HepG2 (cell line): ENCODE measurements around the gene PNLIPRP3. TPM values are rescaled to one million over a fixed set of nuclear protein-coding genes. Genes with fewer than 3 reads are reported as not detected.

ENCODE experiments used
- ATAC-seq: fragments of 200-7000 bp; cut with Tn5 transposase; 3 replicates; pipeline ENCODE4 v1.9.1; 2020; ENCODE audit warnings: mild to moderate bottlenecking, moderate library complexity
- BruUV-seq: library from RNA; stranded (reverse); fragments of 400-500 nt; replicated peaks from 2 replicates; lab custom pipeline; 2021; lab: Mats Ljungman, UMichigan
- CTCF ChIA-PET: fragments of 300-600 bp; formaldehyde crosslinking; extraction: SDS; loops from one replicate; lab custom pipeline; 2021; ENCODE audit warnings: low total read pairs, inconsistent platforms, low intra/inter-chr PET ratio; lab: Yijun Ruan, JAX
- POLR2A ChIA-PET: fragments of 350-600 bp; sonication (Branson Sonifier 250); formaldehyde crosslinking; loops from one replicate; lab custom pipeline; 2020; ENCODE audit warnings: antibody characterized with exemption, inconsistent platforms; lab: Yijun Ruan, JAX
- DNase-seq: peaks from one replicate; pipeline ENCODE4 v3.0.0-alpha.2; 2015; ENCODE audit warnings: low spot score
- FAIRE-seq: peaks from 3 replicates; lab custom pipeline; 2011; peaks lifted over from hg19 to GRCh38; lab: Jason Lieb, UNC
- H2AFZ ChIP-seq: one replicate; pipeline ENCODE4 v1.6.1; 2011; ENCODE audit warnings: low read length, inconsistent platforms
- H3K27ac ChIP-seq: fragments of 300-600 bp; 3 replicates; pipeline ENCODE4 v1.8.0; 2011; ENCODE audit warnings: mixed run types, mild to moderate bottlenecking, mixed read lengths, low read length, inconsistent platforms; ENCODE audit not compliant: insufficient read depth; ENCODE audit errors: extremely low read length
- H3K27me3 ChIP-seq, 2 experiments: fragments of 200-600 bp in 1 of 2; 2 replicates in 1 of 2; 3 replicates in 1 of 2; pipeline versions ENCODE4 v1.6.0 to v1.8.0; 2011; ENCODE audit warnings: low read length in 2 of 2, mild to moderate bottlenecking in 2 of 2, moderate library complexity in 2 of 2, inconsistent platforms in 1 of 2; ENCODE audit not compliant: insufficient read depth in 2 of 2, control insufficient read depth in 1 of 2
- H3K36me3 ChIP-seq, 2 experiments: fragments of 200-600 bp in 1 of 2; replicated peaks in 1 of 2; 2 replicates in 1 of 2; 3 replicates in 1 of 2; pipeline versions ENCODE4 v1.5.1 to v1.8.0; 2011; ENCODE audit warnings: low read length in 2 of 2, inconsistent platforms in 1 of 2; ENCODE audit not compliant: insufficient read depth in 2 of 2, control insufficient read depth in 1 of 2
- H3K4me1 ChIP-seq: 2 replicates; pipeline ENCODE4 v1.5.1; 2012; ENCODE audit warnings: low read length, inconsistent platforms; ENCODE audit not compliant: insufficient read depth
- H3K4me2 ChIP-seq: 2 replicates; pipeline ENCODE4 v1.6.0; 2011; ENCODE audit warnings: low read depth, low read length, inconsistent platforms
- H3K4me3 ChIP-seq, 3 experiments: fragments of 200-600 bp in 1 of 3; sonication (generic), shearing (Covaris generic) in 1 of 3; replicated peaks in 1 of 3; 2 replicates each; pipeline ENCODE4 v1.5.1; 2011 to 2016; ENCODE audit warnings: low read length in 3 of 3, inconsistent platforms in 2 of 3, low read depth in 2 of 3, mild to moderate bottlenecking in 2 of 3, control low read depth in 1 of 3, mixed read lengths in 1 of 3; ENCODE audit not compliant: insufficient read depth in 1 of 3
- H3K79me2 ChIP-seq: one replicate; pipeline ENCODE4 v1.6.1; 2011; ENCODE audit warnings: low read length, inconsistent platforms; ENCODE audit not compliant: insufficient read depth
- H3K9ac ChIP-seq: 2 replicates; pipeline ENCODE4 v1.6.0; 2011; ENCODE audit warnings: mild to moderate bottlenecking, low read depth, low read length, inconsistent platforms; ENCODE audit not compliant: insufficient read depth
- H3K9me3 ChIP-seq: 2 replicates; pipeline ENCODE4 v1.5.1; 2012; ENCODE audit warnings: mild to moderate bottlenecking, low read length
- H4K20me1 ChIP-seq: 2 replicates; pipeline ENCODE4 v1.6.0; 2011; ENCODE audit warnings: inconsistent platforms, mild to moderate bottlenecking, low read length, moderate library complexity; ENCODE audit not compliant: insufficient read depth
- CEBPB ChIP-seq: IDR thresholded peaks from 2 replicates; pipeline ENCODE4 v1.6.1; 2011; ENCODE audit warnings: low read depth, low read length, improper control_type of control experiment, borderline replicate concordance
- HNF4G ChIP-seq, 2 experiments: sonication (generic) in 1 of 2; formaldehyde crosslinking in 1 of 2; IDR thresholded peaks; 2 replicates each; pipeline versions ENCODE4 v1.4.0 to v1.6.1; 2011 to 2020; ENCODE audit warnings: borderline replicate concordance in 2 of 2, low read depth in 2 of 2, mild to moderate bottlenecking in 2 of 2, low read length in 1 of 2, missing genetic modification reagents in 1 of 2, moderate library complexity in 1 of 2
- HOMEZ ChIP-seq: IDR thresholded peaks from 2 replicates; pipeline ENCODE4 v1.6.1; 2016; ENCODE audit warnings: low read depth
- JUND ChIP-seq: sonication (generic); formaldehyde crosslinking; IDR thresholded peaks from 2 replicates; pipeline ENCODE4 v1.8.0; 2022; ENCODE audit warnings: mild to moderate bottlenecking, missing genetic modification reagents
- NCOR1 ChIP-seq: fragments of 200-600 bp; sonication (generic); IDR thresholded peaks from 2 replicates; pipeline ENCODE4 v1.7.0; 2017; ENCODE audit warnings: antibody characterized with exemption, low read length, borderline replicate concordance
- TEAD3 ChIP-seq: optimal IDR thresholded peaks from 2 replicates; pipeline ENCODE3; 2016; ENCODE audit warnings: borderline replicate concordance
- ZNF382 ChIP-seq: sonication (generic); formaldehyde crosslinking; IDR thresholded peaks from 2 replicates; pipeline ENCODE4 v1.5.0; 2020; ENCODE audit warnings: missing genetic modification reagents, mild to moderate bottlenecking, borderline replicate concordance
- ZNF660 ChIP-seq: sonication (generic); formaldehyde crosslinking; IDR thresholded peaks from 2 replicates; pipeline ENCODE4 v1.5.1; 2020; ENCODE audit warnings: mild to moderate bottlenecking, low read depth, missing genetic modification reagents, borderline replicate concordance
- WGBS: methylation state at CpG from one replicate; pipeline ENCODE4 v1.1.6; 2017; ENCODE audit warnings: low lambda C conversion rate; 5-methylcytosine and 5-hydroxymethylcytosine counted together
- in situ Hi-C: cut with HindIII; loops from 2 replicates; pipeline ENCODE4 v1.10.0; 2017; ENCODE audit warnings: low pct_unique_long_range_greater_than_20kb; ENCODE audit not compliant: extremely low pct_ligation_motif_present
- intact Hi-C: fragments of 100-400 bp; cut with micrococcal nuclease; formaldehyde crosslinking; loops from one replicate; pipeline ENCODE4 v1.10.0; 2022; ENCODE audit not compliant: unreplicated experiment
- polyA plus RNA-seq, 8 experiments: library from polyadenylated mRNA; depleted of rRNA in 3 of 8; stranded (reverse) in 7 of 8; unstranded in 1 of 8; fragments of >200 nt; fragmentation: Illumina TruSeq in 4 of 8; extraction: Trizol in 4 of 8; gene quantifications; 2 replicates each; pipeline versions ENCODE4 v1.2.1 to v1.2.3, GENCODE V29; 2011 to 2016; ENCODE audit warnings: low read depth in 4 of 8, missing spikeins in 1 of 8, mixed read lengths in 1 of 8; ENCODE audit not compliant: insufficient read depth in 1 of 8
- total RNA-seq, 5 experiments: library from RNA; depleted of rRNA; stranded (reverse); fragments of >200 nt; fragmentation: Illumina TruSeq; extraction: Trizol; gene quantifications; 2 replicates each; pipeline ENCODE4 v1.2.3, GENCODE V29; 2016; ENCODE audit warnings: low read depth in 1 of 5
- TF ChIP-seq, protein P1 (sequence below): sonication (generic); formaldehyde crosslinking; IDR thresholded peaks from 2 replicates; pipeline ENCODE4 v1.4.0; 2020; ENCODE audit warnings: mild to moderate bottlenecking, missing genetic modification reagents

Gene PNLIPRP3
- total and polyA plus RNA-seq, 2 of the 13 experiments (the other 11 are each of a cell fraction or from before 2014, with no cell fraction given): not detected

DNA sequence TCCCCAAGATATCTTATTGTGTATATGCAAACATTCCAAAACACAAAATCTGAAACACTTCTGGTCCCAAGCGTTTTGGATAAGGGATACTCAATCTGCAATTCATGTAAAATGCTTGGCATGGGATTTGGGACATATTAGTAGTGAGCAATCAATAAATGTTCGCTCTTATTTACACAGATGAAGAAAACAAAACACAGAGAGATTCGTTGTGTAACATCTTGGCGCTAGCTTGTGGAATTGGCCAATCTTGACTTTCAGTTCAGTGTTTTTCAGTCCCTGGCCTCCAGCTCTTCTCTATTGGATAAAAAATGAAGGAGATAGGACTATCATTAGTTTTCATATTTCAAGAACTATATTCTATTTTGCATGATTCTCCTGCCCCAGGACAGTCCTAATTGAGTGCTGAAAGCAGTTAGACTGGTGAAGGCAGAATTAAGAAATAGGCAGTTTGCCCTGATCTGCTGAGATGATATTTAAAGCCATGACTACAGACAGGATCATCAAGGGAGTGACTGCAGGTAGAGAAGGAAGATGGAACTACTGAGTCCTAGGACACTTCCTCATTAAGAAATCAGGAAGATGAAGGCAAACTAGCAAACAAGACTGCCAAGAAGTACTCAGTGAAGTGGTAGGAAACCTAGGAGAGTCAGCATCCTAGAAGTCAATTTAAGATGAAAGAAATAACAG is 1.8 kb downstream of the PNLIPRP3 start:
- no peak overlapping the region for H3K9ac ChIP-seq
- DNase-seq: no peak

DNA sequence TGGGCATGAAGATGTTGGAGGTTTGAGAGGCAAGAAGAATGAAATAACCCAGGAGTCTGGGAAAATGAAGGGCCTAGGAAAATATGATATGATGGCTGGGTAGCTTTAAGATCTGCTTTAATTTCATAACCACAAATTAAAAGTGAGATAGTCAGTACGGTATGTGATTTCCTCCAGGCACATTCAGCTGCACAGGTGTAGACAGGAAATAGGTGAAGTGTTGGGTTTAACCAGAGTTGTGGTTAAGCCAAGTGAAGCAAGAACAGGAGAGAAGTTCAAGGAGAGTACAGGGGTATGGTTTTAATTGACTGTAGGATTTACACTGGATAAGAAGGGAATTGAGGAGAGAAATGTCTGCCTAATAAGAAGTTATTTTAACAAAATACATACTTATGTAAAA is 2.6 kb downstream of the PNLIPRP3 start:
- H3K9me3 ChIP-seq: no peaks in the 10 kb centered on the region
- H3K36me3 ChIP-seq: no peaks in the 10 kb centered on the region
- FAIRE-seq (no peak), ATAC-seq (no peak), DNase-seq (no peak)
- TF ChIP-seq HNF4G (IDR thresholded peaks at IDR 0.05; ENCODE audit: borderline replicate concordance, low read depth, low read length): no peak
- no peak for TF ChIP-seq HNF4G (CRISPR knock-in tag; IDR thresholded peaks at IDR 0.05; ENCODE audit: borderline replicate concordance, low read depth)
- TF ChIP-seq TEAD3 (CRISPR knock-in tag): no peak
- no peak for TF ChIP-seq HOMEZ (CRISPR knock-in tag)
- no peak for TF ChIP-seq ZNF660
- TF ChIP-seq JUND (CRISPR knock-in tag): no peak
- TF ChIP-seq ZNF382 (CRISPR knock-in tag): no peak
- no peak for TF ChIP-seq NCOR1
- intact Hi-C loops: no loop called here
- no peak overlapping the region for H3K4me2 ChIP-seq
- H2AFZ ChIP-seq: no peak overlapping the region
- in situ Hi-C loops: no loop called here
- 35% methylated on average over 1 of the region's 1 CpG for WGBS
- H3K79me2 ChIP-seq: no peaks in the 10 kb centered on the region
- CTCF ChIA-PET: no interaction called here
- BruUV-seq: no TSS peak
- H3K4me3 ChIP-seq: no peak overlapping the region
- H3K27me3 ChIP-seq: no peaks in the 10 kb centered on the region
- no peaks in the 10 kb centered on the region for H4K20me1 ChIP-seq
- H3K4me1 ChIP-seq: no peaks in the 10 kb centered on the region
- no peak overlapping the region for H3K9ac ChIP-seq
- POLR2A ChIA-PET: no interaction called here
- H3K27ac ChIP-seq: no peak overlapping the region

More for the DNA sequence above, 1.8 kb downstream of the PNLIPRP3 start:
- H3K4me3 ChIP-seq: no peak overlapping the region
- no peak overlapping the region for H2AFZ ChIP-seq
- H3K27ac ChIP-seq: no peak overlapping the region
- H3K9me3 ChIP-seq: no peaks in the 10 kb centered on the region
- FAIRE-seq: no peak
- TF ChIP-seq, protein P1, sequence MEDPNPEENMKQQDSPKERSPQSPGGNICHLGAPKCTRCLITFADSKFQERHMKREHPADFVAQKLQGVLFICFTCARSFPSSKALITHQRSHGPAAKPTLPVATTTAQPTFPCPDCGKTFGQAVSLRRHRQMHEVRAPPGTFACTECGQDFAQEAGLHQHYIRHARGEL: no peak
- TF ChIP-seq CEBPB: peak; percentile 20; the same call in 1 of the 2 replicates
- no peak overlapping the region for H3K4me2 ChIP-seq
- no peaks in the 10 kb centered on the region for H3K4me1 ChIP-seq
- H3K27me3 ChIP-seq: no peaks in the 10 kb centered on the region
- no peak for ATAC-seq
- intact Hi-C loops: no loop called here
- 6% methylated on average over 4 of the region's 4 CpGs for WGBS
- CTCF ChIA-PET: no interaction called here
- no peaks in the 10 kb centered on the region for H3K36me3 ChIP-seq
- in situ Hi-C loops: no loop called here
- POLR2A ChIA-PET: no interaction called here
- H3K79me2 ChIP-seq: no peaks in the 10 kb centered on the region
- no peaks in the 10 kb centered on the region for H4K20me1 ChIP-seq
- no TSS peak for BruUV-seq
